ENCODE data around the gene SET. TPM values are rescaled to one million over a fixed set of nuclear protein-coding genes. Genes with fewer than 3 reads are reported as not detected.

The SET gene
- polyA plus RNA-seq, 1 donor (not counting 4 experiments of a cell fraction or from before 2014, with no cell fraction given), result 267 TPM

GRCh38 chr9:128642675-128643245, 46.3 kb upstream of the SET start:
- FAIRE-seq, result no peak
- no peaks in the 10 kb centered on the region for H3K4me1 ChIP-seq (ENCODE audit: control insufficient read depth, extremely low read depth, insufficient read depth, low read length)
- H4K20me1 ChIP-seq (ENCODE audit: control insufficient read depth, extremely low read depth, insufficient read depth, low read length), result no peaks in the 10 kb centered on the region
- H3K4me2 ChIP-seq (ENCODE audit: control insufficient read depth, extremely low read depth, insufficient read depth, low read depth, low read length), result no peak overlapping the region
- no peaks in the 10 kb centered on the region for H3K27me3 ChIP-seq (ENCODE audit: control insufficient read depth, extremely low read depth, insufficient read depth, low read length)
- no peak overlapping the region for H2AFZ ChIP-seq (ENCODE audit: control insufficient read depth, low read length)
- dilution Hi-C loops (cut with MboI; ENCODE audit: extremely low pct_ligation_motif_present, low sequenced_read_pairs), result no loop called here
- H3K9me1 ChIP-seq (ENCODE audit: control insufficient read depth, extremely low read depth, insufficient read depth, low read length), result no peaks in the 10 kb centered on the region
- peaks cover 2% of the 10 kb centered on the region for H3K79me2 ChIP-seq (ENCODE audit: control insufficient read depth, insufficient read depth, low read length)
- H3K9ac ChIP-seq (ENCODE audit: control insufficient read depth, extremely low read depth, insufficient read depth, low read length), result no peak overlapping the region
- no peak for DNase-seq (ENCODE audit: low read depth, low spot score)
- H3K9me3 ChIP-seq (ENCODE audit: control insufficient read depth, low read depth, low read length), result no peaks in the 10 kb centered on the region
- no peak overlapping the region for H3K27ac ChIP-seq (ENCODE audit: control insufficient read depth, insufficient read depth, low read length)
- TF ChIP-seq, protein P1, sequence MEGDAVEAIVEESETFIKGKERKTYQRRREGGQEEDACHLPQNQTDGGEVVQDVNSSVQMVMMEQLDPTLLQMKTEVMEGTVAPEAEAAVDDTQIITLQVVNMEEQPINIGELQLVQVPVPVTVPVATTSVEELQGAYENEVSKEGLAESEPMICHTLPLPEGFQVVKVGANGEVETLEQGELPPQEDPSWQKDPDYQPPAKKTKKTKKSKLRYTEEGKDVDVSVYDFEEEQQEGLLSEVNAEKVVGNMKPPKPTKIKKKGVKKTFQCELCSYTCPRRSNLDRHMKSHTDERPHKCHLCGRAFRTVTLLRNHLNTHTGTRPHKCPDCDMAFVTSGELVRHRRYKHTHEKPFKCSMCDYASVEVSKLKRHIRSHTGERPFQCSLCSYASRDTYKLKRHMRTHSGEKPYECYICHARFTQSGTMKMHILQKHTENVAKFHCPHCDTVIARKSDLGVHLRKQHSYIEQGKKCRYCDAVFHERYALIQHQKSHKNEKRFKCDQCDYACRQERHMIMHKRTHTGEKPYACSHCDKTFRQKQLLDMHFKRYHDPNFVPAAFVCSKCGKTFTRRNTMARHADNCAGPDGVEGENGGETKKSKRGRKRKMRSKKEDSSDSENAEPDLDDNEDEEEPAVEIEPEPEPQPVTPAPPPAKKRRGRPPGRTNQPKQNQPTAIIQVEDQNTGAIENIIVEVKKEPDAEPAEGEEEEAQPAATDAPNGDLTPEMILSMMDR (optimal IDR thresholded peaks at IDR 0.05 in 1 of 3, IDR thresholded peaks at IDR 0.05 in 1 of 3, conservative IDR thresholded peaks at IDR 0.05 in 1 of 3; ENCODE audit: extremely low read depth in 1 of 3, insufficient read depth in 2 of 3, low read length in 3 of 3), result no peak
- TF ChIP-seq EZH2 (IDR thresholded peaks at IDR 0.05; ENCODE audit: low read length), result no peak
- H3K36me3 ChIP-seq (ENCODE audit: control insufficient read depth in 2 of 2, extremely low read depth in 1 of 2, insufficient read depth in 2 of 2, low read length in 2 of 2), result peaks cover 0 to 5% of the 10 kb centered on the region in 2 experiments
- H3K4me3 ChIP-seq (ENCODE audit: control insufficient read depth in 2 of 3, extremely low read depth in 1 of 3, insufficient read depth in 2 of 3, low read depth in 1 of 3, low read length in 3 of 3), result no peak overlapping the region

- Histone ChIP-seq H3K27ac (ENCODE audit: control insufficient read depth, insufficient read depth, low read length) (no peak overlapping the region), H3K4me3 (ENCODE audit: control insufficient read depth in 2 of 3, extremely low read depth in 1 of 3, insufficient read depth in 2 of 3, low read depth in 1 of 3, low read length in 3 of 3) (no peak overlapping the region), H4K20me1 (ENCODE audit: control insufficient read depth, extremely low read depth, insufficient read depth, low read length) (no peaks in the 10 kb centered on the region), H2AFZ (ENCODE audit: control insufficient read depth, low read length) (no peak overlapping the region), H3K36me3 (ENCODE audit: control insufficient read depth in 2 of 2, extremely low read depth in 1 of 2, insufficient read depth in 2 of 2, low read length in 2 of 2) (peaks cover 0 to 5% of the 10 kb centered on the region in 2 experiments), H3K79me2 (ENCODE audit: control insufficient read depth, insufficient read depth, low read length) (peaks cover 2% of the 10 kb centered on the region), H3K9me3 (ENCODE audit: control insufficient read depth, low read depth, low read length) (no peaks in the 10 kb centered on the region), H3K27me3 (ENCODE audit: control insufficient read depth, extremely low read depth, insufficient read depth, low read length) (no peaks in the 10 kb centered on the region), H3K9ac (ENCODE audit: control insufficient read depth, extremely low read depth, insufficient read depth, low read length) (no peak overlapping the region), H3K9me1 (ENCODE audit: control insufficient read depth, extremely low read depth, insufficient read depth, low read length) (no peaks in the 10 kb centered on the region), H3K4me2 (ENCODE audit: control insufficient read depth, extremely low read depth, insufficient read depth, low read depth, low read length) (no peak overlapping the region), H3K4me1 (ENCODE audit: control insufficient read depth, extremely low read depth, insufficient read depth, low read length) (no peaks in the 10 kb centered on the region)
- dilution Hi-C loops (cut with MboI; ENCODE audit: extremely low pct_ligation_motif_present, low sequenced_read_pairs), result no loop called here
- FAIRE-seq, result no peak
- no peak for DNase-seq (ENCODE audit: low read depth, low spot score)
- TF ChIP-seq, protein P1 (optimal IDR thresholded peaks at IDR 0.05 in 1 of 3, IDR thresholded peaks at IDR 0.05 in 1 of 3, conservative IDR thresholded peaks at IDR 0.05 in 1 of 3; ENCODE audit: extremely low read depth in 1 of 3, insufficient read depth in 2 of 3, low read length in 3 of 3), result no peak
- no peak for TF ChIP-seq EZH2 (IDR thresholded peaks at IDR 0.05; ENCODE audit: low read length)
Observed at GRCh38 chr9:128643519-128644300, 45.3 kb upstream of the SET start.
